GM19372 (cell line): ENCODE data around the gene NAMPT.
"Not testable (repeated sequence)": the region's sequence is repeated elsewhere in the genome, so short reads cannot be mapped to it uniquely, and the experiment has no call there.

Source experiments
- ATAC-seq: cut with Tn5 transposase; IDR thresholded peaks from one replicate; pipeline ENCODE4 v1.9.1; 2021; ENCODE audit warnings: mild to moderate bottlenecking, low read depth, moderate library complexity; ENCODE audit not compliant: unreplicated experiment

Gene NAMPT

DNA sequence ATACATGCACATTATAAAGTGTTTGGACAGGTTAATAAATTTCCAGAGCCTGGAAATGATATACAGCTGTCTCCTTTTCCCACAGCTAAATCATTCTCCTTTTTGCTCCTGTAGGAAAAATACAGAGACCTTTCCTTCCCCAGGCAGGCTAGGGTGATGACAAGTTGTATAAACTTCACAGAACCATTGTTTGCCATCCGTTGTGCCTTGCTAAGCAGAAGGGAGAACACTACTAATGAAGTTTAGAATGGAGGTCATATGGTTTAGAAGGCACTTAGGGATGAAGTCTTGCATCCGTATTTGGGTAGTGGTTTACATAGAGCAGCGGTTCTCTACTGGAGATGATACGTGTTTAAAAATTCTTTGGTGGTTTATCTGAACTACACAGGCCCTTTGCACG, 46.0 kb downstream of the NAMPT start:
- no peak for ATAC-seq

DNA sequence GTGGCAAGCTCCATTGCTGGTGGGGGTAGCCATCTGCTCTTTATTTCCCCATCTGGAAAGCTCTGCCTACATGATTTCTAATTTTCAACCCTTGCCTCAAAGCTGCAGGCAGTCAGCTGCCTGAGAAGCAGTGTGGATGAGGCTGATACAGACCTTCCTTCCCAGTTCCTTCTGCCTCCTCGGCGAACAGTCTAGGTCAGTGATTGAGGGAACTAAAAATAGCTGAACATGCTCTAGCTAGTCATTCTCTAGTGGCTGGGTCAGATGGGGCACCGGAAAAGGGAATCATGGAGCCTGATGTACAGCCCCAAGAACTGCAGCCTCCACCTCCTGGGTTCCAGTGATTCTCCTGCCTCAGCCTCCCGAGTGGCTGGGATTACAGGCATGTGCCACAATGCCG, 48.7 kb downstream of the NAMPT start:
- no peak for ATAC-seq

DNA sequence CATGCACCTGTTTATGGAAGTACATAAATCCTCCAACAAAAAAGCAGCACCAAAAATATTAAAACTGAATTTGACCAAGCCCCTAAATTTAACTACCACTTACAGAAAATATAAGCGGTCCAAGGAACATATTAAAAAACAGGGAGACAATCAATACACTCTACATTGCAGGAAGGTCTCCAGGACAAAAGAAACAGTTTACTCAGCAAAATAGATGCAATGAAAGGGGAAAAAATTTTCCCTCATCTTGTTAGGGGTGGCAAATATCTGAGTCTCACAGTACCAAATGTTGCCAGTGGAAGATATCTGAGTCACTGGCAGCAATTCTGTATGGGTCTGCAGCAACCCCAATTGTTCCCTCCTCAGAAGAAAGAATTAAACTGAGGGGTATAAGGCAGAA, 50.4 kb downstream of the NAMPT start:
- ATAC-seq = no peak

DNA sequence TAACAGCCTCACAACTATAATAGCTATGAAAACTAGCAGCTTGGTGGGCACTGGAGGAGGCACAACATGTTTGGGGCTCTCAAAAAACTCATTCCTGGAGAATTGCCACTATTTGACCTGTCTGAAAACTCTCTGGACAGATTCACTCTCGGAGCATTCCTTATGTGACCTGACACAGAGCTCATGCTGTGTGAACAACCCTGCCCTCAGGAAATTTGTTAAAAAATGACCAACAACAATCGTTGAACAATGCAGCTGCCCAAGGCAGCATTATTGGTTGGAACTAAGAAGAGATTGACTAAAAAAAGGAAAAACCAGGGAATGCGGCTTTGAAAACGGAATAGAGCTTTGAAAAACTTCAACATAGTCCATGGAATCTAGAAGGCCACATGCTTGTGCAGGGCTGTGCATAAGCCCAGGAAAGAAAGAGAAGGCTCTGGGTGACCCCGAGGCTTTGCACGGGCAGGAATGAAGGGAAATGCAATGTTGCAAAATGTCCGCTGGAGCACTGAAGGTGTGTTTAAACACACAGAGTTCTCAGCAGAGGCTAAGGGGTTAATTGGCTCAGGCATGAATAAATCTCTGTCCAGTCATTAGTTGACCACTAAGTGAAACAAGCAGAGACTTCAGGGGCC, 52.8 kb downstream of the NAMPT start:
- ATAC-seq = no peak

DNA sequence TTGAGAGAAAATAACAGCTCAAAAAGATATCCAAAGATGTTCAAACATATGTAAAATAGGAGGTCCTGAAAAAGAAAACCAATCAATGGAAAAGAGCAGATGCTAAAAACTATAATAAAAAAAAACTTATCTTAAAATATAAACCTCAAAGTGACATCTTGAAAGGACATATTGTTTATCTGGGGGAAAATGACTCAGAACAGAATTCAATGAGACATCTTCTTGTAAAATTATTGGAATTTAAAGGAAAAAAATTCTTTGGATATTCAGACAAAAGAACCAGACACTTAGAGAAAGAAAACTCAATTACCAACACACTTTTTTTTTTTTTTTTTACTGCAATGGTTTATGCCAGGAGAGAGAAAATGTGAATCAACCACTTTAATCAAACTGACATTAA, 58.9 kb downstream of the NAMPT start:
- no peak for ATAC-seq

DNA sequence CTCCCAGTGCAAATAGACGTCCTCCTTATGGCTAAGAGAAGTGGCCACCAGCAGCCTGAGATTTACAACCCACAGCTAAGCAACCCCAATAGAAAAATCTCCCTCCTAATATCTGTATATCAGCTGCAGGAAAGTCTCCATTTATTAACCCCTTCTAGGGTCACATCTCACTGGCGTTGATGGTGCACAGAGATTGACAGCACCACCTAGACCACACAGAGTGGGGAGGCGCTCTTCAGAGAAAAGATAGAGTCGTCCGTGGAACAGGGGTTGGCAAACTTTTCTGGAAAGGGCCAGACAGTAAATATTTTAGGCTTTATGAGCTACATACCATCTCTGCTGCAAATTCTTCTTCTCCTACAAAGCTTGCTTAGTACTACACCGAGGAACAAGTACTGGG, 60.0 kb downstream of the NAMPT start:
- ATAC-seq = no peak

DNA sequence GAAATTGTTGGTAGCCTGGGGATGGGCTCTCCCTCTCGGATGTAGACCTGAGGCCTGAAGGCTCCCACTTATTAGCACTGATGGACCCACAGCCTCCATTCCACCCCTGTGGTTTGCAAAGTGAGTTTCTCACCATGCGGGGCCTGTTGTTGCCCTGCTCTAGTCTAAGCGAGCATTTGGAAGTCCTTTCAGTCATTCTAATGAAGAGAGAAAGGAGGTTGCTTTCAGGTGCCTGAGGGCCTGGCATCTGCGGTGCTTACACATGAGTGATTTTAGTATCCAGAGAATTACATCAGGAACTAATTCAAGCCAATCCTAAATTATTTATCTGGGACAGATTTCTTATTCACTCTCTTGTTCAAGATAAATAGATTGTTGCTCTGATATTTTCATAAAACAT, 61.6 kb downstream of the NAMPT start:
- ATAC-seq = no peak

DNA sequence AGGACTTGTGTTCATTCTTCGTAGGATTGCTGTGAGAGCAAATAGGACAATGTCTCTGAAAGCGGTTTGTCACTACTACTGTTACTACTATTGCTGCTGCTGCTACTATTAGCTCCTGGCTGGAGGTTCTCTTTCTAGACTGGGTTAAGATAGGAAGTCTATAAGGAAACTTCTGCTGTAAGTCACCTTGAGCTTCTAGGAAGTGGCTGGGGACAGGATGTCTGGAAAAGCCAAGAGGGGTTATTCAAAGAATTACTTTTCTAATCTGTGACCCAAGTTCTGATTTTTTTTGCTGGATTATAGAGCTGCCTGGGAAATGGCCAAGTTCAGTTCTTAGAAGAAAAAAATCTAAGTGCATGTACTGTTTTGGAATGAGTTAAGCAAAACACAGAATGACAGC, 62.2 kb downstream of the NAMPT start:
- ATAC-seq = no peak

DNA sequence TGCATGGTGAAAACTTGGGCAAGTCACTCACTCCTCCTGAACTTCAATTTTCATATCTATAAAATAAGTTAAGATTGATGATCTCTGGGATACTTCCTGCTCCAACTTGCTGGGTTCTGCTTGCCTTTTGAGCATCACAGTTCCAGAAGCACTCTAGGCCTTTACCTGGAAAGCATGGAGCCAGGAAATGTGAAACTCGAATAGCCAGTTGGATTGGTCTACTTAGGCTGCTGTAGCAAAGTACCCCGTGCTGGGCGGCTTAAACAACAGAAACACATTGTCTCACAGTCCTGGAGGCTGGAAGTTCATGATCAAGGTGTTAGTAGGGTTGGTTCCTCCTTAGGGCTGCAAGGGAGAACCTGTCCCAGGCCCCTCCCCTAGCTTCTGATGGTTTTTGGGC, 64.5 kb downstream of the NAMPT start:
- ATAC-seq = no peak

DNA sequence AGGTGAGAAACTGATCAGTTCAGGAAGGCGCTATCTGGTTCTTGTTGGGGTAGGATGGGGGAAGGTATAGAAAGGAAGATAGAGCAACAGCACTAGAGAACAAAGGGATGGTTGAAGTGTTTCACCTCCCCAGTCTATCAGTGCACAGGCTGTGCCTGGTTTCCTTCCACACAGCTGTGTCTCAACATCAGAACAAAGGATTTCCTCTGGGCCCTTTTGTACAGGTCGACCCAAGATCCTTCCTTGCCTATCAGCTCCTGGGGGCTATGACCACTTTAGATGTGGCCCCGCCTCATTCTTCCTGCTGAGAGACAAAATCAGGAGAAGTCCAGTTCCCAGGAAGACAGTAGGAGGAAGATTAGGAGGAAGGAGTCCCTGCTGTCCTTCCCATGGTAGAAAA, 65.6 kb downstream of the NAMPT start:
- ATAC-seq = no peak

DNA sequence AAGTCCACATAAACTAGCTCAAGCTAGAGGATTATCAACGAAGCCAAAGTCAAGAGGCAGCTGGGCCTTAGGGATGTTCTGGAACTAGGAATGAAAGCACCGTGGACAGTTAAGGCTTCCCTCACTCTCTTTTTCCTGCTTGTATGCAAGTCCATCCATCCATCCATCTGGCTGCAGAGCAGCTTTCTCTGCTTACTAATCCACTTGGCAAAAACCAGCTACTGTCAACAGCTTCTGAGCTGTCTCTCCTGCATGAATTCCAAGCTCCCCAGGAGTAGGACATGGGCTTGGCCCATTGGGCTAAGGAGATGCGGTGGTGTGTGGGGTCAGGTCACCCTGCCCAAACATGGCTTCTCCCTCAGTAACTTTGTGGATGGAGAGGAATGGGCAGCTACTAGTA, 66.2 kb downstream of the NAMPT start:
- no peak for ATAC-seq

DNA sequence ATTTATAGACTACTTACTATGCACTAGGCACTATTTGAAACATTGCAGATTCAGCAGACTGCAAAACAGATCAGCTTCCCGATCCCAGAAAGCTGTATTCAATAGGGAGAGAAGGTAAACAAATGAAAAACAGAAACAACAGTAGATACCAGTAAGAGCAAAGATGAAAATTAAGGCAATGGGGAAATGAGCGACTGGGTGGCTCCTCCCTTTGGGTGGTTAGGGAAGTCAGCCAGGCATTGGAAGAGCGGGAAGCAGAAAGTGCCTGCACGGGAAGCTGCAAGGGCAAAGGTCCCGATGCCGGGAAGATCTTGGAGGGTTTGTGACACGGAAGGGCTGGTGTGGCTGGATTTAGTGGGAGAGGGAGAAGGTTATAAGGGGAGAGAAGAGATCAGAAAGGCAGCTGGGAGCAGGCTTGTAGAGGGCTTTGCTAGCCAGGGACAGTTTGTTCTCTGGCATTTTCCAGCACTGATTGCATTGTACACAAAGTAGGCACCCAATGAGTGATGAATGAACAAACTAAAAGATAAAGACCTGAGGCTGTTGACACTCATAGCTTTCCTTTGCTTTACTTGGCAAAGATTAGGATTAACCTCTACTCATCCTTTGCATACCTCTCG, 67.8 kb downstream of the NAMPT start:
- no peak for ATAC-seq

DNA sequence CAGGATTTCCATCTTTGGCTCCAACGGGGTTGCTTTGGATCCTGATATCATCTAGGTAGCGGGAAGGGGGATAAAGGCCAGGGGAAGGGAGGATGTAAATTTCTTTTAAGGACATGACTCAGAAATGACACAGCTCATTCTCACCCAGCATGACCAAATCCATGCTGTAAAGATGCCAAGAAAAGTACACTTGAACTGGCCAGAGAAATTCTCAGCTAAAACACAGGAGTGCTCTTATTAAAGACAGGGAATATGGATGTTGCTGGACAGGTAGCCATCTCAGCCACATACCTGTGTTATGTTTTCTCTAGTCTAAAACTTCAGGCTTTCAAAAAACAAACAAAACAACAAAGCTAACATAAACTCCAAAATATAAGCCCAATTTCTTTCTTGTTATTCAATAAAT, 68.3 kb downstream of the NAMPT start:
- ATAC-seq = no peak

DNA sequence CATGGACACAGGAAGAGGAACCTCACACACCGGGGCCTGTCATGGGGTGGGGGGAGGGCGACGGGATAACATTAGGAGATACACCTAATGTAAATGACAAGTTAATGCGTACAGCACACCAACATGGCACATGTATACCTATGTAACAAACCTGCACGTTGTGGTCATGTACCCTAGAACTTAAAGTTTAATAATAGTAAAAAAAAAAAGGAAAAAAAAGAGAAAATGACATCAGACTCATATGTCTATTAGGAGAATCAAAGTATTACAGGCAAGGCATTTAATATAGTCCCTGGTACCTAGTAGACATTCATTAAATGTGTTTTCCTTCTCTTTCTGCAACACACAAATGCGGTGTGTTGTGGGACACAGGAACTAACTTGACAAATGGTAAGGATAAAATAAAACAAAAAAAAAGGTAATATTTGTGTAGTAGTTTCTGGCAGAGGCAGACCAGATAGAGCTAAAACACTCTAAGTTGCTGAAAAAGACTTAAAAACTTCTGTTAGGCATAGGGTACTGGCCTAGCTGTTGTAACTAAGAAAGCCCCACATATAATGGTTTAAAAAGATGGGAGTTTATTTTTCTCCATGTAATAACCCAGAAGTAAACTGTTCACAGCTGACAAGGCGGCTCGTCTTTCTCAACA, 68.8 kb downstream of the NAMPT start:
- no peak for ATAC-seq

DNA sequence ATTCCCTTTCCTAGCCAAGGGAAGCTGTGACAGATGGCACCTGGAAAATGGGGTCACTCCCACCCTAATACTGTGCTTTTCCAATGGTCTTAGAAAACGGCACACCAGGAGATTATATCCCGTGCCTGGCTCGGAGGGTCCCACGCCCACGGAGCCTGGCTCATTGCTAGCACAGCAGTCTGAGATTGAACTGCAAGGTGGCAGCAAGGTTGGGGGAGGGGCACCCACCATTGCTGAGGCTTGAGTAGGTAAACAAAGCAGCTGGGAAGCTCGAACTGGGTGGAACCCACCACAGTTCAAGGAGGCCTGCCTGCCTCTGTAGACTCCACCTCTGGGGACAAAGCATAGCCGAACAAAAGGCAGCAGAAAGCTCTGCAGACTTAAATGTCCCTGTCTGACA, 75.8 kb downstream of the NAMPT start:
- not testable (repeated sequence) for ATAC-seq

DNA sequence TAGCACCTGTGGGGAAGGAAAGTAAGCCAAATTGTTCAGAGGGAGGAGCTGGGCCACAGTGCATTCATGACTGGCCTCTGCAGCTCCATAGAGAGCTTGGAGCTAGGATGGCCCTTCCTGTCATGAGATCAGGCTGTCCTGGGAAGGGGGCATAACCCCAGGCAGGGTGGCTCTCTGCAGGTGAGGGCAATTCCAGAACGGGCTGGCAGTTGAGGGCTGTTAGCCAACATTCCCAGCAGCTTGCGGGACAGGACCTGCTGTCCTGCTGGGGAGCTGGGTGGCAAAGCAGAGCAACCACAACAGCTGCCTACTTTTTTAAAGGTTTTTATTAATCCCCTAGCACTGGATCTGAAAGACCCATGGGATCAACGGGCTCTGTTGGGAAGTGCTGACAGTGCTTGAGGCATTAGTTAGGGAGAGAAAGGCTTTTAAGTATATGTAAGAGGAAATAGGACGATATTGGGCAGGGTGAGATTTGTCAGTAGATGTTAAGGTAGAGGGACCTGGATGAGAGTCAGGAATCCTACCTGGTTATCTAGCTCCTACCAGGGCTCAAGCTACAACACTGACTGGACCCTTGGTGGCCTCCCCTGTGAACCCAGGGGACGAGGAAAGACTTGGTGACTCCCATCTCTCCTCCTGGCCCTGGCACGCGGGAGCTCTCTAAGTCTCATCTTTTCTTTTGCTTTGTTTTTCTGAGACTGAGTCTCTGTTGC, 77.8 kb downstream of the NAMPT start:
- ATAC-seq = no peak

DNA sequence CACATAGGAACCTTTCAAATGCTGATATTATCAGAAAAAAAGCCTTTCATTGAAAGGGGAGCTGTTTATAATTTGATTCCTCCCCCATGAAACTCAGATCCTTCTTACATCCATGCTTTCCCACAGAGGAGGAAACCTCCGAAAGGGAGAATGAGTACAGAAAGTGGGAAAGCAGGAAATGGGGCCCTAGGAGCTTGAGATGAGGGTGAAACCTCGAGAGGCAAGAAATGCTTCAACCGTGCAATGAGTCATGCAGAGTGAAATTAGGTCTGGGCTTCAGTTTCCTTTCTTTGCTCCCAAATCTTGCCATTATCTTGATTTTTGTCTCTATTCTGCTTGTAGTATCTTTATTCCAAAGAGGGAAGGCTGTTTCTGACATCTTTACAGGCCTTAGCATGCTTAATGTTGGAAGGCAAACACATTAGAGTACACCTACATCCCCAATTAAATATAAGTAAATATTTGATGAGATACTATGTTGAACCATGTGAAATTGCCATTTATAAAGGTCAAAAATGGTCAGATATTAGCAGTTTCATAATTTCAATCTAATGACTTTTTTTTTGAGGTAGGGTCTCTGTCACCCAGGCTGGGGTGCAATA, 79.1 kb downstream of the NAMPT start:
- no peak for ATAC-seq

DNA sequence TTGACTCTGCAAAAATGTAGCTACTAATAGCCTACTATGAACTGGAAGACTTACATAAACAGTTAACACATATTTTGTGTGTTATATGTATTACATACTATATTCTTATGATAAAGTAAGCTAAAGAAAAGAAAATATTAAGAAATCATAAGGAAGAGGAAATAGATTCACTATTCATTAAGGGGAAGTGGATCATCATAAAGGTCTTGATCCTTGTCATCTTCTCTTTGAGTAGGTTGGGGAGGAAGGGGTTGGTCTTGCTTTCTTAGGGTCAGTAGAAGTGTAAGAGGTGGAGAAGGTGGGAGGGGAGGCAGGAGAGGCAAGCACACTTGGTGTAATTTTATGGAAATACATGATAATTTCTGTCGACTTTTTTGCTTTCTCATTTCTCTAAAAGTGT, 81.3 kb downstream of the NAMPT start:
- no peak for ATAC-seq

DNA sequence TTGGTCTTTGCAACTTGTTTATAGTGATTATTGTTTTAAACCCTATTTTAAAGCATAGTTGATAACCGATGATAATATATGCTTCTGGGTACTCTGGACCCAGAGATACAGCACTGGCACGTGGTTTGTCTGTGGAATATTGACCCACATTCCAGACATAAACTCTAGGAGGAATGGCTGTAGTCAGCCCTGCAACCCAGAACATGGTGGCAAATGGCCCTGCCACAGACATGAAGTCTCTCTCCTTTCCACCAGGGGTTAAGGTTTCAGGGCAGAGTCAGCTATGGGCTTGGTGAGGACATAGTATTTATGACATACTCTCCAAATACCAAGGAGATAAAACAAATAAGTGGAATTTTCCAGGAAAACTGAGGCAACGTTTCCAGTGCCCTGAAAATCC, 83.6 kb downstream of the NAMPT start:
- no peak for ATAC-seq

DNA sequence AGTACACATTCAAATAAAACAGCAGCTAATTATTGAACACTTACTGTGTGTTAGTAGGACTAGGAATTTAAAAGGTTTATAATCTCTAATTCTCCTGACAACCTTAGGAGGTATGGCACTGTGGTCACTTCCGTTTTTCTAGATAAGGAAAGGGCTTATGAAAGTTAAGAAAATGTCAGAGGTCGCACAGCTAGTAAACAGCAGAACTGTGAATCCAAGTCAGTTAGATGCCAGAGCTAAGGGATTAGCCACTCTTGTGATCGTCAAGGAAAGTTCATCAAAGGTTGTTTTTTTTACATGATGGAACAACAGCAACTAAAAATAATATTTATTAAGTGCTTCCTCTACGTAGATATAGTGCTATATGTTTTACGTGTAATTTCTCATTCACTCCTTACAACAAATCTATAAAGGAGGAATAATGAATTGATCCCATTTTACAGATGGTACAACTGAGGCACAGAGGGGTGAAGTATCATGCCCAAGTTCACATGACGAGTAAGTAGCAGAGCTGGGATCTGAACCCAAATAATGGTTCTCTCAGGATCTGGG, 84.9 kb downstream of the NAMPT start:
- no peak for ATAC-seq

DNA sequence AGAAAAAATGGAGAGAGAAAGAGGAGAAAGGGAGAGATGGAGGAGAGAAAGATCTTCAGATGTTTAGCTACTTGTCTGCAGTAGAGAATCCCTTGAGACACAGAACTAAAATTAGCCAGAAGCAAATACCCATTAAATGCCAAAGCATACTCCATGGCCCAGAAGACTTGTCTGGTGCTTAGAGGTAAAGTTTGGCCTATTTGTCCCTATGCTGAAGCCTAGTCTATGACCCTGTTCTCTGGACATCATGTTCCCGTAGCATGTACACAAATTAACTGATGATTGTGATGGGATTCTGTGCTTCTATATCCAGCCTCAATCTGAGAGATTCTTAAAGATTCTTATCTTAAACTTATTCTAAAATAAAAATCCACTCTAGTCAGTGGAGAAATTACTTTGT, 85.8 kb downstream of the NAMPT start:
- no peak for ATAC-seq
